ENCODE measurements around the gene WRAP53. TPM values are rescaled to one million over a fixed set of nuclear protein-coding genes. Genes with fewer than 3 reads are reported as not detected.

Gene WRAP53
- total RNA-seq, 1 donor, result 4.3 TPM

DNA sequence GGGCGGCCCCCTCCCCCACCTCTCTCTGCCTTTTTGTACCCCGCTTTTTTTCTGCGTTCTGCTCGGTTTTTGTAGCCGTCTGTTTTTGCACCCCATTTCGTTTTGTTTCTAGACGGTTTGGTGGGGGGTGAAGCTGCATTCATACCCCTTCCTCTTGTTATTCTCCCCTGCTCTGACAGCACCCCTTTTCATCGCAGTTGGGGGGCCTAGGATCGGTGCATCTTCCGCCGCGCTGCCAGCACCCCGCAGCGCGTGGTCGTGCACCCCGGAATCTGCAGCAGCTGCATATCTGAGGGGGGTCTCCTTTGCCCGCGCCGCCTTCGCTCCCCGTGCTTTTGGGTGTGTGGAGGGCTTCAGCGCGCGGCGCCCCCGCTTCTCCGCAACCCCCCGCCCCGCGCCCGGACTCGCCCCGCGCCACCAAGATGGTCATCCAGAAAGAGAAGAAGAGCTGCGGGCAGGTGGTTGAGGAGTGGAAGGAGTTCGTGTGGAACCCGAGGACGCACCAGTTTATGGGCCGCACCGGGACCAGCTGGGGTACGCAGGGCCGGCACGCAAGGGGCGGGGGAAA, 37.1 kb upstream of the WRAP53 start:
- no peak overlapping the region for H2AFZ ChIP-seq (ENCODE audit: low read length)
- TF ChIP-seq, protein P1, sequence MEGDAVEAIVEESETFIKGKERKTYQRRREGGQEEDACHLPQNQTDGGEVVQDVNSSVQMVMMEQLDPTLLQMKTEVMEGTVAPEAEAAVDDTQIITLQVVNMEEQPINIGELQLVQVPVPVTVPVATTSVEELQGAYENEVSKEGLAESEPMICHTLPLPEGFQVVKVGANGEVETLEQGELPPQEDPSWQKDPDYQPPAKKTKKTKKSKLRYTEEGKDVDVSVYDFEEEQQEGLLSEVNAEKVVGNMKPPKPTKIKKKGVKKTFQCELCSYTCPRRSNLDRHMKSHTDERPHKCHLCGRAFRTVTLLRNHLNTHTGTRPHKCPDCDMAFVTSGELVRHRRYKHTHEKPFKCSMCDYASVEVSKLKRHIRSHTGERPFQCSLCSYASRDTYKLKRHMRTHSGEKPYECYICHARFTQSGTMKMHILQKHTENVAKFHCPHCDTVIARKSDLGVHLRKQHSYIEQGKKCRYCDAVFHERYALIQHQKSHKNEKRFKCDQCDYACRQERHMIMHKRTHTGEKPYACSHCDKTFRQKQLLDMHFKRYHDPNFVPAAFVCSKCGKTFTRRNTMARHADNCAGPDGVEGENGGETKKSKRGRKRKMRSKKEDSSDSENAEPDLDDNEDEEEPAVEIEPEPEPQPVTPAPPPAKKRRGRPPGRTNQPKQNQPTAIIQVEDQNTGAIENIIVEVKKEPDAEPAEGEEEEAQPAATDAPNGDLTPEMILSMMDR (IDR thresholded peaks at IDR 0.05; ENCODE audit: extremely low read depth, low read depth, low read length), result no peak
- H4K20me1 ChIP-seq (ENCODE audit: insufficient read depth, low read length), result no peaks in the 10 kb centered on the region
- H3K36me3 ChIP-seq (ENCODE audit: insufficient read depth, low read length), result no peaks in the 10 kb centered on the region
- peak overlapping the region; percentile 46 for H3K4me2 ChIP-seq (ENCODE audit: insufficient read depth, low read length)
- H3K27ac ChIP-seq (ENCODE audit: low read depth, low read length), result no peak overlapping the region
- no peaks in the 10 kb centered on the region for H3K79me2 ChIP-seq (ENCODE audit: insufficient read depth, low read length)
- H3K4me1 ChIP-seq (ENCODE audit: insufficient read depth, low read length), result no peaks in the 10 kb centered on the region
- no peak overlapping the region for H3K4me3 ChIP-seq (ENCODE audit: insufficient read depth, low read length)
- no peaks in the 10 kb centered on the region for H3K9me3 ChIP-seq (ENCODE audit: low read depth, low read length)
- DNase-seq (ENCODE audit: insufficient read length, low spot score, missing footprints), result peak; percentile 73
- peaks cover 55% of the 10 kb centered on the region for H3K27me3 ChIP-seq (ENCODE audit: insufficient read depth, low read length)

DNA sequence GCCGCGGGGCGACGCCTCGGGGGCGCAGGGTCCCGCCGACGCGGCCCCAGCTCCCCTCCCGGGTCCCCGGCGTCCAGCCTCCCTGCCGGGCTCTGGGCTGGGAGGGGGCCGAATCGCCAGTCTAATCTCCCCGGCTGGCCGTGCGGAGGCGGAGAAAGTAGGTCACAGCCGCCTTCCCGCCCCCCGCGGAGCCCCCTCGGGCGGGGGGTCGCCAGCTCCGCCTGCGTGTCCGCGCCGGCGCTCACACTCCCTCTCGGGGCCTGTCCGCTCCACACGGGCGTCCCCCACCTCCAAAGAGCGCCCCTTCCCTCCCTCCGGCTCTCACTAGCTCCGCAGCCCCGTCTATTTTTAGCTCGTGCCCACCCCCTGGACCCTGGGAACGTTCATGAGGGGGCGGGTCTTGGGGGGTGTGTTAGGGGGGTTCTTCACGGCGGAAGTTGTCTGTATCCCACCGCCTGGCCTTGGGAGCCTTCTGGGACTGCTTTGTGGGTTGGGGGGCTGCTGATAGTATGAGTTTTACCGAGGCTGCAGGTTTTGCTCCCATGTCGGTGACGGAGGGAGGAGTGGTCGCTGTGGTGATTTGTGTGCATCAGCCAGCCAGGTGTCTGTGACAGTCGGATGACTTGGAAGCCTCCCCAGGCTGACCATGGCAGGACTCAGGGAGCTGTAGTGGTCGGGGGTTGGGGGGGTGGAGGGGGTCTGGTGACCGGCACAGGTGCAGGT, 36.5 kb upstream of the WRAP53 start:
- TF ChIP-seq, protein P1 (IDR thresholded peaks at IDR 0.05; ENCODE audit: extremely low read depth, low read depth, low read length), result no peak
- H3K4me3 ChIP-seq (ENCODE audit: insufficient read depth, low read length), result no peak overlapping the region
- no peaks in the 10 kb centered on the region for H3K9me3 ChIP-seq (ENCODE audit: low read depth, low read length)

DNA sequence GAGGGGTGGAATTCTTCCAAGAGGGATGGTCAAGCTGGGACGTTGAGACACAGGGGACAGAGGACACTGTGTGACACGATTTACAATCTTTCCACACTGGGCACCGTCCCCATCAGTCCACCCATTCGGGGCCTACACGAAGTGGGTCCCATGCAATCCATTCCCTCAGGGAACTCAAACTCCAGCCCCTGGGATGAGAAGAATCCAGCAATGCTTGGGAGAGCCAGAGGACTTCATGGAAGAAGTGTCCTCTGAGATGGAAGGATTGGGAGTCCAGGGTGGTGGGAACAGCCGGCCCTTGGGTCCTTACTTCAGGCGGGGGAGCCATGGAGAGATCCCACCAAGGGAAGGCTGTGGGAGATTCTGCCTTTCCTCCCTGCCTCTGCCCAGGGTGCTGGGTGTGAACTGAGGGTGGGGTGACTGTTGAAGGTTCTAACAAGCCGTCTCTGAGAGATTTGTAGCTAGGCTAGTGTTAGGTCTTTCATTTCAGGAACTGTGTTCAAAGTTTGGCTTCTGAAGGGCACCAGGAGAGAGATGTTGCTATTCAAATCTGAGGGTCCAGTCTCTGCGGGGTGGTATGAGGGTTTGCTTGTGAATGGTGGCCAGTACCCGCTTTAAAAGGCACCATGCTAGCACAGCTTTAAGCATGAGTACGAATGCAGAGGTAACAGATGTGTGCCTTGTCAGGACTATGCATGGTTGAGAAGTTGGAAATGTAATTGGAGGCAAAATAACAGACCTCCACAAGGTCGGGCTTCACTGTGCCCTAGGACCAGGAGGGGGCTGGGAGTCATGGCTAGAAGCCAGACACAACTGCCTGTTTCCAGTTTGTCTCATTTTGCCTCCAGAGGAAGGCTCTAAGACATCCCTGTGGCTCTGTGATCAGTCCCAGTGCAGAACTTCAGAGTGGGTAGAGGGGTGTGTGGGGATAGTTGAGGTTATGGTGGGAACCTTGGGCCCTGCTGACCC, 35.6 kb upstream of the WRAP53 start:
- Histone ChIP-seq H2AFZ (ENCODE audit: low read length) (no peak overlapping the region), H3K4me2 (ENCODE audit: insufficient read depth, low read length) (no peak overlapping the region), H3K79me2 (ENCODE audit: insufficient read depth, low read length) (no peaks in the 10 kb centered on the region), H3K36me3 (ENCODE audit: insufficient read depth, low read length) (no peaks in the 10 kb centered on the region), H4K20me1 (ENCODE audit: insufficient read depth, low read length) (no peaks in the 10 kb centered on the region), H3K27me3 (ENCODE audit: insufficient read depth, low read length) (peaks cover 63% of the 10 kb centered on the region), H3K9me3 (ENCODE audit: low read depth, low read length) (no peaks in the 10 kb centered on the region), H3K4me1 (ENCODE audit: insufficient read depth, low read length) (no peaks in the 10 kb centered on the region), H3K27ac (ENCODE audit: low read depth, low read length) (no peak overlapping the region), H3K4me3 (ENCODE audit: insufficient read depth, low read length) (no peak overlapping the region)
- DNase-seq (ENCODE audit: insufficient read length, low spot score, missing footprints), result no peak
- TF ChIP-seq, protein P1 (IDR thresholded peaks at IDR 0.05; ENCODE audit: extremely low read depth, low read depth, low read length), result no peak

More for the DNA sequence above, 36.5 kb upstream of the WRAP53 start:
- no peak for DNase-seq (ENCODE audit: insufficient read length, low spot score, missing footprints)
- Histone ChIP-seq H3K27me3 (ENCODE audit: insufficient read depth, low read length) (peaks cover 55% of the 10 kb centered on the region), H3K27ac (ENCODE audit: low read depth, low read length) (no peak overlapping the region), H3K79me2 (ENCODE audit: insufficient read depth, low read length) (no peaks in the 10 kb centered on the region), H2AFZ (ENCODE audit: low read length) (no peak overlapping the region), H4K20me1 (ENCODE audit: insufficient read depth, low read length) (no peaks in the 10 kb centered on the region), H3K4me1 (ENCODE audit: insufficient read depth, low read length) (no peaks in the 10 kb centered on the region), H3K4me2 (ENCODE audit: insufficient read depth, low read length) (no peak overlapping the region), H3K36me3 (ENCODE audit: insufficient read depth, low read length) (no peaks in the 10 kb centered on the region)
